ENCODE data around the gene F5. TPM values are rescaled to one million over a fixed set of nuclear protein-coding genes. Genes with fewer than 3 reads are reported as not detected.

F5 gene
- total RNA-seq, 1 experiment from 2014 or later: 0.37 TPM

- H3K4me2 ChIP-seq (ENCODE audit: low read length): no peak overlapping the region
- DNase-seq (ENCODE audit: low read depth, low spot score): no peak
- no peak overlapping the region for H3K27ac ChIP-seq (ENCODE audit: low read depth, low read length)
- no peaks in the 10 kb centered on the region for H3K4me1 ChIP-seq (ENCODE audit: control insufficient read depth in 1 of 2, insufficient read depth in 2 of 2, low read length in 2 of 2)
- H2AFZ ChIP-seq (ENCODE audit: low read depth, low read length, poor library complexity, severe bottlenecking): no peak overlapping the region
- ChIA-PET RAD21 (ENCODE audit: low non-redundant PET in 1 of 2, low total read pairs in 2 of 2, uncharacterized antibody in 2 of 2, unreplicated experiment in 2 of 2) (no interaction called here), CTCF (no interaction called here), POLR2A (no interaction called here)
- ATAC-seq: no peak
- TF ChIP-seq EZH2 (IDR thresholded peaks at IDR 0.05): no peak
- TF ChIP-seq CEBPB (IDR thresholded peaks at IDR 0.05; ENCODE audit: low read depth): peak; percentile 75
- no TSS peak for BruUV-seq (replicated peaks)
- no peaks in the 10 kb centered on the region for H3K9me3 ChIP-seq (ENCODE audit: control insufficient read depth in 1 of 2, insufficient read depth in 1 of 2, low read depth in 1 of 2, low read length in 2 of 2)
- H3K4me3 ChIP-seq (replicated peaks in 1 of 2; ENCODE audit: low read depth in 1 of 2, low read length in 2 of 2): no peak overlapping the region
- no peaks in the 10 kb centered on the region for H3K79me2 ChIP-seq (ENCODE audit: insufficient read depth, low read length)
- peaks cover 30% of the 10 kb centered on the region for H3K27me3 ChIP-seq (ENCODE audit: insufficient read depth, low read length)
- no peaks in the 10 kb centered on the region for H3K36me3 ChIP-seq (ENCODE audit: control insufficient read depth in 1 of 2, insufficient read depth in 2 of 2, low read length in 2 of 2)
- no peaks in the 10 kb centered on the region for H4K20me1 ChIP-seq (ENCODE audit: insufficient read depth)
- H3K9ac ChIP-seq (ENCODE audit: low read length): no peak overlapping the region
- intact Hi-C loops (cut with micrococcal nuclease): no loop called here
- H3K9me2 ChIP-seq (ENCODE audit: insufficient read depth): no peaks in the 10 kb centered on the region
Observed at GRCh38 chr1:169610858-169611257, 24.6 kb upstream of the F5 start.

DNA sequence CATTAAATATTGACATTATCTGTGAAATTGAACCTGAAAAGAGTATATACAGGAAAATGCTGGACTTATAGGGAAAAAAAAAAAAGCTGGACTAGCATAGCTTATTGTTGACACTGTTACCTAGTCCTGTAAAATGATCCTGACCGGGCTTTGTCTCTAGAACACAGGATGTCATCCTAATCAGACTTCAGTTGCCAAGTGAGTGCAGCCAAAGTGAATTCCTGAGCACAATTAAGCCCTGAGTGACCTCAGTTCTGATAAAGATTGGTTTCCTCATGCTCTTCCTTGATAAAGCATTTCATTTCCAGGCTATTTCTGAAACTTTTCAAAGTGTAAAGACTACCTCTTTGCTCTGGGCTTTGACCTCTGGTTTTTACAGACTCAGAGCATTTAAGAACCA is 23.8 kb upstream of the F5 start:
- no peak overlapping the region for H2AFZ ChIP-seq (ENCODE audit: low read depth, low read length, poor library complexity, severe bottlenecking)
- no peaks in the 10 kb centered on the region for H3K9me3 ChIP-seq (ENCODE audit: control insufficient read depth in 1 of 2, insufficient read depth in 1 of 2, low read depth in 1 of 2, low read length in 2 of 2)
- TF ChIP-seq CEBPB (IDR thresholded peaks at IDR 0.05; ENCODE audit: low read depth): no peak
- no peak for TF ChIP-seq SRF (IDR thresholded peaks at IDR 0.05; ENCODE audit: low read depth)
- peaks cover 30% of the 10 kb centered on the region for H3K27me3 ChIP-seq (ENCODE audit: insufficient read depth, low read length)
- H3K9ac ChIP-seq (ENCODE audit: low read length): no peak overlapping the region
- no peaks in the 10 kb centered on the region for H3K9me2 ChIP-seq (ENCODE audit: insufficient read depth)
- CTCF ChIA-PET: no interaction called here
- POLR2A ChIA-PET: no interaction called here
- BruUV-seq (replicated peaks): no TSS peak
- intact Hi-C loops (cut with micrococcal nuclease): no loop called here
- RAD21 ChIA-PET (ENCODE audit: low non-redundant PET in 1 of 2, low total read pairs in 2 of 2, uncharacterized antibody in 2 of 2, unreplicated experiment in 2 of 2): no interaction called here
- no peak overlapping the region for H3K4me2 ChIP-seq (ENCODE audit: low read length)
- DNase-seq (ENCODE audit: low read depth, low spot score): no peak
- no peaks in the 10 kb centered on the region for H3K4me1 ChIP-seq (ENCODE audit: control insufficient read depth in 1 of 2, insufficient read depth in 2 of 2, low read length in 2 of 2)
- no peaks in the 10 kb centered on the region for H3K79me2 ChIP-seq (ENCODE audit: insufficient read depth, low read length)
- H3K36me3 ChIP-seq (ENCODE audit: control insufficient read depth in 1 of 2, insufficient read depth in 2 of 2, low read length in 2 of 2): no peaks in the 10 kb centered on the region
- no peak for ATAC-seq
- H3K4me3 ChIP-seq (replicated peaks in 1 of 2; ENCODE audit: low read depth in 1 of 2, low read length in 2 of 2): no peak overlapping the region
- H3K27ac ChIP-seq (ENCODE audit: low read depth, low read length): no peak overlapping the region
- no peaks in the 10 kb centered on the region for H4K20me1 ChIP-seq (ENCODE audit: insufficient read depth)

GRCh38 chr1:169608226-169608625 is 21.9 kb upstream of the F5 start:
- H3K9ac ChIP-seq (ENCODE audit: low read length): no peak overlapping the region
- DNase-seq (ENCODE audit: low read depth, low spot score): no peak
- no peaks in the 10 kb centered on the region for H4K20me1 ChIP-seq (ENCODE audit: insufficient read depth)
- ChIA-PET RAD21 (ENCODE audit: low non-redundant PET in 1 of 2, low total read pairs in 2 of 2, uncharacterized antibody in 2 of 2, unreplicated experiment in 2 of 2) (no interaction called here), POLR2A (no interaction called here), CTCF (no interaction called here)
- no peaks in the 10 kb centered on the region for H3K36me3 ChIP-seq (ENCODE audit: control insufficient read depth in 1 of 2, insufficient read depth in 2 of 2, low read length in 2 of 2)
- ATAC-seq: no peak
- peaks cover 19% of the 10 kb centered on the region for H3K27me3 ChIP-seq (ENCODE audit: insufficient read depth, low read length)
- H2AFZ ChIP-seq (ENCODE audit: low read depth, low read length, poor library complexity, severe bottlenecking): no peak overlapping the region
- H3K4me3 ChIP-seq (replicated peaks in 1 of 2; ENCODE audit: low read depth in 1 of 2, low read length in 2 of 2): no peak overlapping the region
- H3K27ac ChIP-seq (ENCODE audit: low read depth, low read length): no peak overlapping the region
- no peaks in the 10 kb centered on the region for H3K79me2 ChIP-seq (ENCODE audit: insufficient read depth, low read length)
- no TSS peak for BruUV-seq (replicated peaks)
- no peaks in the 10 kb centered on the region for H3K9me3 ChIP-seq (ENCODE audit: control insufficient read depth in 1 of 2, insufficient read depth in 1 of 2, low read depth in 1 of 2, low read length in 2 of 2)
- TF ChIP-seq ELF1 (IDR thresholded peaks at IDR 0.05; ENCODE audit: borderline replicate concordance, low read depth) (no peak), CEBPB (IDR thresholded peaks at IDR 0.05; ENCODE audit: low read depth) (no peak), EZH2phosphoT487 (IDR thresholded peaks at IDR 0.05; ENCODE audit: borderline replicate concordance) (no peak), SRF (IDR thresholded peaks at IDR 0.05; ENCODE audit: low read depth) (no peak), SIN3A (IDR thresholded peaks at IDR 0.05; ENCODE audit: low read depth) (no peak), ZFX (IDR thresholded peaks at IDR 0.05) (no peak), EZH2 (IDR thresholded peaks at IDR 0.05) (no peak), TCF7L2 (IDR thresholded peaks at IDR 0.05; ENCODE audit: borderline replicate concordance, extremely low read depth, insufficient read depth, insufficient read length) (no peak)
- TF ChIP-seq, protein P1, sequence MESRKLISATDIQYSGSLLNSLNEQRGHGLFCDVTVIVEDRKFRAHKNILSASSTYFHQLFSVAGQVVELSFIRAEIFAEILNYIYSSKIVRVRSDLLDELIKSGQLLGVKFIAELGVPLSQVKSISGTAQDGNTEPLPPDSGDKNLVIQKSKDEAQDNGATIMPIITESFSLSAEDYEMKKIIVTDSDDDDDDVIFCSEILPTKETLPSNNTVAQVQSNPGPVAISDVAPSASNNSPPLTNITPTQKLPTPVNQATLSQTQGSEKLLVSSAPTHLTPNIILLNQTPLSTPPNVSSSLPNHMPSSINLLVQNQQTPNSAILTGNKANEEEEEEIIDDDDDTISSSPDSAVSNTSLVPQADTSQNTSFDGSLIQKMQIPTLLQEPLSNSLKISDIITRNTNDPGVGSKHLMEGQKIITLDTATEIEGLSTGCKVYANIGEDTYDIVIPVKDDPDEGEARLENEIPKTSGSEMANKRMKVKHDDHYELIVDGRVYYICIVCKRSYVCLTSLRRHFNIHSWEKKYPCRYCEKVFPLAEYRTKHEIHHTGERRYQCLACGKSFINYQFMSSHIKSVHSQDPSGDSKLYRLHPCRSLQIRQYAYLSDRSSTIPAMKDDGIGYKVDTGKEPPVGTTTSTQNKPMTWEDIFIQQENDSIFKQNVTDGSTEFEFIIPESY (IDR thresholded peaks at IDR 0.05; ENCODE audit: extremely low read depth, insufficient replicate concordance, low read length): no peak
- TF ChIP-seq, protein P2, sequence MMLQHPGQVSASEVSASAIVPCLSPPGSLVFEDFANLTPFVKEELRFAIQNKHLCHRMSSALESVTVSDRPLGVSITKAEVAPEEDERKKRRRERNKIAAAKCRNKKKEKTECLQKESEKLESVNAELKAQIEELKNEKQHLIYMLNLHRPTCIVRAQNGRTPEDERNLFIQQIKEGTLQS (IDR thresholded peaks at IDR 0.05): no peak
- no peak overlapping the region for H3K4me2 ChIP-seq (ENCODE audit: low read length)
- intact Hi-C loops (cut with micrococcal nuclease): no loop called here
- H3K9me2 ChIP-seq (ENCODE audit: insufficient read depth): no peaks in the 10 kb centered on the region
- H3K4me1 ChIP-seq (ENCODE audit: control insufficient read depth in 1 of 2, insufficient read depth in 2 of 2, low read length in 2 of 2): no peaks in the 10 kb centered on the region
